ENCODE results near the gene NDUFB7.

Gene NDUFB7

GRCh38 chr19:14530506-14530905 is 41.4 kb downstream of the NDUFB7 start (continued):
- no peak for TF ChIP-seq ZBTB1 (tag by site-specific recombination; IDR thresholded peaks at IDR 0.05)
- TF ChIP-seq ZBTB10 (tag by site-specific recombination; IDR thresholded peaks at IDR 0.05), result no peak

- Histone ChIP-seq H3K27ac (ENCODE audit: extremely low read depth, low read depth, low read length) (peak overlapping the region; percentile 73), H3K9me3 (ENCODE audit: control insufficient read depth, insufficient read depth, low read depth, low read length) (no peaks in the 10 kb centered on the region), H3K4me3 (ENCODE audit: low read depth, low read length) (peak overlapping the region; percentile 96), H3K4me1 (ENCODE audit: control insufficient read depth, insufficient read depth, low read length) (no peaks in the 10 kb centered on the region), H3K36me3 (ENCODE audit: control insufficient read depth in 2 of 2, insufficient read depth in 1 of 2, low read length in 2 of 2) (peaks cover 0 to 5% of the 10 kb centered on the region in 2 experiments; a peak in 2 of 3 replicates)
- no peak for TF ChIP-seq ZNF776 (tag by site-specific recombination; IDR thresholded peaks at IDR 0.05; ENCODE audit: borderline replicate concordance)
- TF ChIP-seq ZBTB26 (tag by site-specific recombination; optimal IDR thresholded peaks at IDR 0.05), result no peak
- no peak for TF ChIP-seq ZNF133 (tag by site-specific recombination; IDR thresholded peaks at IDR 0.05)
- no peak for TF ChIP-seq ZSCAN18 (tag by site-specific recombination; IDR thresholded peaks at IDR 0.05)
- TF ChIP-seq ZNF600 (tag by site-specific recombination; IDR thresholded peaks at IDR 0.05), result no peak
- no peak for TF ChIP-seq ZNF335 (tag by site-specific recombination; conservative IDR thresholded peaks at IDR 0.05)
- no peak for TF ChIP-seq ZNF114 (tag by site-specific recombination; IDR thresholded peaks at IDR 0.05)
- no peak; the same call in 1 of the 2 replicates for TF ChIP-seq ZBTB48 (tag by site-specific recombination; IDR thresholded peaks at IDR 0.05)
- TF ChIP-seq ZNF354C (tag by site-specific recombination; IDR thresholded peaks at IDR 0.05; ENCODE audit: borderline replicate concordance, low read depth), result no peak
- TF ChIP-seq AEBP2 (tag by site-specific recombination; IDR thresholded peaks at IDR 0.05; ENCODE audit: borderline replicate concordance), result no peak
- TF ChIP-seq ZFHX2 (tag by site-specific recombination; conservative IDR thresholded peaks at IDR 0.05), result peak; percentile 37
- no peak for TF ChIP-seq ZNF174 (tag by site-specific recombination; IDR thresholded peaks at IDR 0.05)
- TF ChIP-seq MYNN (tag by site-specific recombination; IDR thresholded peaks at IDR 0.05; ENCODE audit: borderline replicate concordance), result no peak
- no peak for TF ChIP-seq ZNF623 (tag by site-specific recombination; IDR thresholded peaks at IDR 0.05)
- no peak for TF ChIP-seq ZNF664 (tag by site-specific recombination; IDR thresholded peaks at IDR 0.05)
- TF ChIP-seq GFI1B (tag by site-specific recombination; IDR thresholded peaks at IDR 0.05), result 0 out of 2 replicates have a peak, but pooled peaks have one; percentile 29
- no peak for TF ChIP-seq KLF9 (tag by site-specific recombination; IDR thresholded peaks at IDR 0.05; ENCODE audit: low read depth)
- TF ChIP-seq SALL2 (tag by site-specific recombination; IDR thresholded peaks at IDR 0.05; ENCODE audit: borderline replicate concordance), result no peak
- no peak for TF ChIP-seq ZNF274 (IDR thresholded peaks at IDR 0.05; ENCODE audit: low read length)
- TF ChIP-seq ZNF274 (tag by site-specific recombination; IDR thresholded peaks at IDR 0.05; ENCODE audit: borderline replicate concordance), result no peak
- TF ChIP-seq SP3 (tag by site-specific recombination; IDR thresholded peaks at IDR 0.05), result no peak
- no peak for TF ChIP-seq ZNF549 (tag by site-specific recombination; IDR thresholded peaks at IDR 0.05)
- peak; percentile 27; the same call in 1 of the 2 replicates for TF ChIP-seq EGR2 (tag by site-specific recombination; IDR thresholded peaks at IDR 0.05; ENCODE audit: low read depth)
- no peak for TF ChIP-seq RBAK (tag by site-specific recombination; IDR thresholded peaks at IDR 0.05)
- TF ChIP-seq ZNF433 (tag by site-specific recombination; IDR thresholded peaks at IDR 0.05; ENCODE audit: low read depth), result no peak
- no peak for TF ChIP-seq ZNF571 (tag by site-specific recombination; IDR thresholded peaks at IDR 0.05)
- CTCF ChIA-PET, result interaction anchor here (1.8 kb wide), 1 partner anchor 26 kb away, joined by 7 read pairs; no protein-coding TSS in a partner anchor
- POLR2A ChIA-PET, result interaction anchor here (1.5 kb wide), 2 partner anchors 12 to 42 kb away, joined by 3 to 5 read pairs; partner anchors contain the start of genes DNAJB1 and NDUFB7
Measured at GRCh38 chr19:14530005-14530348, 41.9 kb downstream of the NDUFB7 start.

Measured in HEK293 (cell line).